HG02678 (cell line): ENCODE measurements around the gene HHATL.
"Not testable (repeated sequence)": the region's sequence is repeated elsewhere in the genome, so short reads cannot be mapped to it uniquely, and the experiment has no call there.

Experiments
- ATAC-seq: cut with Tn5 transposase; IDR thresholded peaks from one replicate; pipeline ENCODE4 v1.9.1; 2021; ENCODE audit warnings: mild to moderate bottlenecking, moderate library complexity; ENCODE audit not compliant: unreplicated experiment

HHATL gene

DNA sequence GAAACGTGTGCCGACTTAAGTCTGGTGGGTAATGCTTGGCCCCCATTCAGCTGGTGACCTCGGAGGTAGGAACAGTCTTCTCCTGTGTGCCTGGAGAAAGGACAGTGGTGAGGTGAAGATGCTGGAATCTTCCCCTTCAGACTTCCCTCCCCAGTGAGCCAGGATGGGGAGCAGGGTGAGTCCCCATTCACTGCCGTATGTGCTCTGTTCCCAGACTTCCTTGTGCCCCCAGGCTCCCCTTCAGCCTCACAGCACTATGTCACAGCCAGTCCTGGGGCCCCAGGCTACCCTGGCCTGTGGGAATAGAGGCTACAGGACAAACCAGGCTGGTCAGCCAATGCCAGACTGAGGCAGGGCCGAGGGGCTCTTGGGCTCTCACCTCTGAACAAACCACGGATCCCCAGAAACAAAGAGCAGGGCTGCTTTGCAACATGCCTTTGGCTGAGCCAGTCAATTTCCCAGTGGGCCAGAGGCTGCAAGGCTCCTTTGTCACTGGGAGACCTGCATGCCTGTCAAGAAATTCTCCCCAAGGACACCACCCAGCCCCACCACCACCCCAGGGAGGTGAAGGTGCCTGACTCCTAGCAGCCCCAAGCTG, 31.8 kb upstream of the HHATL start:
- no peak for ATAC-seq

DNA sequence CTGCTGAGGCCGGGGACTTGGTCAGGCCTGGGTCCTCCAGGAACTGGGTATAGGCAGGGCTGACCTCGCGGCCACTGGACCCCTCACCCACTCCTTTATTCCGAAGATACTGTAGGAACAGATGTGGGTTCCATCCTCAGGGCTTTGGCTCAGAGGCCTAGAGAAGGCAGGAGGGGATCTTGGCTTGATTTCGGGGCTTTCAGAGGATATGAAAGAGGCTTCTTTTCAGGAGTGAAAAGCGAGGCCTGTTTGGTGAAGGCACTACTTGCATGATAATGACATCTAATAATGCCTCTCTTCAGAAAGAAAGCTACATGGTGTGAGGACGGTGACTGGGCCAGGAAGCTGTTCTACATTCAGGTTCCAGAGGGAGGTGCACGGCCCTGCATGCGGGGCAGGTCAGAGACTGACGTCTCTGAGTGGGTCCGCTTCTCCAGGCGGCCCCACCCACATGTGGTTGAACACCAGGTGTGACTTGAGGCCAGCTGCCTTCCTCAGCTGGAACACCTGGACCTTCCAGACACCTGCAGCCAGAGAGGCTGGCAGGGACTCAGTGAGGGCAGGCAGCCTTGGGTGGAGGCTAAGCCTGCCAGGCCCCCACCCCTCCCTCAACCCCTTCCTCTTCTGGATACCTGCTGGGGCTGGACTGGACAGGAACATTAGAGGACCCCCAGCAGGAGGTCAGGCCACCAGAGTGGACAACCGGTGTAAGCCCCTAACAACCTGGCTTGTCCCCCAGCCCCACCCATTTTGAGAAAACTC, 31.1 kb upstream of the HHATL start:
- ATAC-seq: no peak

DNA sequence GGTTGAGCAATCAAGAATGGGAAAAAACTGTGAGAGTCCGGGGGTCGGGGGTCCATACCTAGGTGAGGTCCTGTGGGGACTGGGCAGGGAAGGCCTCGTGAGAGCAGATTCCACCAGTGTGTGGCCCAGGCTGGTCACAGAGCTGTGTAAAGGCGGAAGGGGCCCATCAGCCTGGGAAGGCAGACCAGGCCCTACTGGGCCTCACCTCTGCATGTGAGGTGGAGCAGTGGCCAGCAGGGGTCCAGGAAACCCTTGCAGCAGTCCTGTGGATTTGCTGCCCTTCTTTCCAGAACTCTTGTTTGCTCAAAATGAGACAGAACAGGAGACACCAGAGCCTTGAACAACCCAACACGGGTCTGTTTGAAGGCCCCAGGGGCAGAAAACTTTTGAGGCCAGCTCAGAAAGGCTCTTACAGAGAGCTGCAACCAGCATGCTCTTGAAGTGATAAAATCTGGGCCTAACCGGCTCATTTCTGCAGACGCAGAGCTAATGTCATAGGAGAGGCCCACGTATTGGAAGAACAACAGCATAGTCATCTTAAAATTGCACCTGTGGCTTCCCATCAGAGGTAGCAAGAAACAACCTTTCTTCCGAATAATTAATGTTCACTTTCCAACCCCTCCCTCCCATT, 30.3 kb upstream of the HHATL start:
- ATAC-seq: no peak

DNA sequence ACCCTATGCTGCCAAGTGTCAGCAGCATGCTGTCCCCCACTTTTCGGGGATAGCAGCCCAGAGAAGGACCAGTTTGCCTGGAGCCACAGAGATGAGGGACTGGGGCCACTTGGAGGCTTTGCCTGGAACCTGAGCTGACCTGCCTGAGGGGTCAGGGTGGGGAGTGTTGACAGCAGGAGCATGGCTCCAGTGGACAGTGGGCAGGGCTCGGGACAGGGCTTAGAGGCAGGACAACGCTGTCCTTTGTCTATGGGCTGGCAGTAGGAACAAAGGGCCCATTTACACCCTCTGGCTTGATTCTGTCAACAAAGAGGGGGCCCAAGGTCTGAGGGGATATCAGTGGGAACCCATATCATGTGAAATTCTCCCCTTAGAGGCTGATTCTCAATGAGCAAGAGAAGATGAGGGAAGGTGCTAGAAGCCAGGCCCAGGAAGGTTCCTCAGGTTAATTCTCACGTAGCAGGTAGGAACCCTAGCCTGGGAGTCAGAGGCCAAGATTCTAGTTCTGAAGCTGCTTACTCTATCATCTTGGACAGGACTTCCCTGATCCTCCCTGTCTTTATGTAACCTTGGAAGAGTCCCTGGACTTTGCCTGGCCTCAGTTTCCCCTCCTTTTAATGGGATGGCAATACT, 29.7 kb upstream of the HHATL start:
- no peak for ATAC-seq

- no peak for ATAC-seq
Measured at GRCh38 chr3:42731476-42732195, 29.0 kb upstream of the HHATL start.

GRCh38 chr3:42730706-42731420, 28.3 kb upstream of the HHATL start:
- ATAC-seq: no peak

- ATAC-seq: no peak
Measured at GRCh38 chr3:42730294-42730693, 27.7 kb upstream of the HHATL start.

DNA sequence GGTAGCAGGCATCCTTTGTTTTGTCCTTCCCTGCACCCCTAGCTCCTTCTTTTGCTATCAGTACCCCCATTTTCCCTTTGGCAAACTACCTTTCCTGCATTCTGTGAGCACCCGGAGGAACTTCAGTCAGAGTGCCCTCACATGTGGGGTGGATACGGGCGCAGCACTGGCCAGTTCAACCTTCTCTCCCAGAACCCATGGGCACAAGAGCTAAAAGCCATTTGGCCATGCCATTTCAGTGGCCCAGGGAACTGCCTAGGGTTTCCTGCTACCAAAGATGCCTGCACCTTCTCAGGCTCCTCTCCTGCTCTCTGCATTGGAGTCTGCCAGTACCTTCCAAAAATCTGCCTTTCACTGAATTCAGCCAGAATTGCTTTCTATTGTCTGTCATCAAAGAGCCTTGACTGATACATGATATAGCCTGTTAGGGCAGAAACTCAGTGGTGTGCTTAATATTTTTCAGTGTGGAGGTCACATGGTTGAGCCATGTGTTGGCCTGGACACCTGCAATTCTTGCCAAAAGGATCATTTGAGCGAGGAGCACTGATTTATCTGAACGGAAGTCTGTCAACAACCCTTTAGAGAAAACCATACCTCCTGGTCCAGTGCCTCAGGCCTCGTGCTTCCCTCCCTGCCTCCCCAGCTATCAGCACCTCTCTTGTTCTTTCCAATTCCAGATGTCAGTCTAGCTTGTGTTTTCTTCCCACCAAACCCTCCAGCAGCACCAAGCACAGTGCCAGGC, 27.0 kb upstream of the HHATL start:
- ATAC-seq: no peak

DNA sequence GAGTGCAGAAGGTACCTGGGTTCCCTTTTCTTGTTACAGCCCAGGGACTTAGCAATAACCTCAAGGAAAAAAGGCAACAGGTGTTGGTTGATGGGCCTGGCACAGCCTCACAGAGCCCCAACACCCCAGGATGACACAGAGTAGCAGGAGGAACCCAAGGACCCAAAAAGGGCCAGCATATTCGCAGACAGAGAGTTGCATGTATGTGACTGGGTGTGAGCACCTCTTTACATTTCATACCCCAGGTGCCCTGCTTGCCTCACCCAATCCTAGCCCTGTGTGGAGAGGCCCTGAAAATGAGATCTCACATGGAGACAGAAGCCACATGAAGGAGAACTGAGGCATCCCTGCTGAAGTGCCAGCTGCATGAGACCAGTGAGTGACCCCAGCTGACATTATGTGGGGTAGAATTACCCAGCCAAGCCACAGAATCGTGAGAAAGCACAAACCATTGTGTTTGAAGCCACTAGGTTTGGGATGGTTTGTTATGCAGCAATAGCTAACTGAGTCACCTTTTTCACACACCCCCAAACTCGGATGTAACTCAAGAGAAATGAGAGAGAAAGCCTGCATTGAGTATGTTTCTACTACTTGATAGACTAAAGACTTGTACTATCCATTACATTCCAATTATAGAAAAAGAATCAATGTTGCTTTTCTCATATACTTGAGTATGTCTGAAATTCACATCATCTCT, 26.2 kb upstream of the HHATL start:
- ATAC-seq: no peak

GRCh38 chr3:42728056-42728455, 25.5 kb upstream of the HHATL start:
- no peak for ATAC-seq

DNA sequence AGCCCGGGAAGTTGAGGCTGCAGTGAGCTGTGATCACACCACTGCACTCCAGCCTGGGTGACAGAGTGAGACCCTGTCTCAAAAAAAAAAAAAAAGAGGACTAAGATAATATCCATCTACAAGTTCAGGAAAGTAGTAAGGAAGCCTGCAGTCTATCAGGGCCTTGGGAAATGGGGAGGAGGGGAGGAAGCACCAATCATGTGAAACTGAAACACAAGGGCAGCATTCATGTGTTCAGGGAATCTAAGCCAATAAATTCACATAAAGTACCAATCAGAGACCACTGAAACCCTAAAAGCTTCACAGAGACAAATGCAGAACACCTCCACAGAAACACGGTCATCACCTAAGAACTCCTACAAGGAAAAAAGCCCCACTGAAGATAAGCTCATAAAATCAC, 22.9 kb upstream of the HHATL start:
- ATAC-seq: no peak

DNA sequence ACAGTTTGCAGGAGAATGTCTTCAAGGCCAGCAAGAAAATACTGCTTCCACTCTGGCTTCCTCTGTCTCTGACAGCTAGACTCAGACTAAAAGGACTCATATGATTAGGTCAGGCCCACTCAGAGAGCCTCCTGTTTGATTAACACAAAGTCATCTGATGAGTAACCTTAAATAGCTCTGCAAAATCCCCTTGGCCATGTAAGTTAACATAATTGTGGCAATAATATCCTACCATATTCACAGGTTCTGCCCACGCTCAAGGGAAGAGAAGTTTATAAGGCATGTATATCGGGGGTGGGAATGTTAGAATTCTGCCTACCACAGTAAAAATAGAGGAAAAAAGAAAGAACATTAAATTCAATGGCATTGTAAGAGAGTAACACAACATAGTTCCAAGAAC, 20.6 kb upstream of the HHATL start:
- no peak for ATAC-seq

DNA sequence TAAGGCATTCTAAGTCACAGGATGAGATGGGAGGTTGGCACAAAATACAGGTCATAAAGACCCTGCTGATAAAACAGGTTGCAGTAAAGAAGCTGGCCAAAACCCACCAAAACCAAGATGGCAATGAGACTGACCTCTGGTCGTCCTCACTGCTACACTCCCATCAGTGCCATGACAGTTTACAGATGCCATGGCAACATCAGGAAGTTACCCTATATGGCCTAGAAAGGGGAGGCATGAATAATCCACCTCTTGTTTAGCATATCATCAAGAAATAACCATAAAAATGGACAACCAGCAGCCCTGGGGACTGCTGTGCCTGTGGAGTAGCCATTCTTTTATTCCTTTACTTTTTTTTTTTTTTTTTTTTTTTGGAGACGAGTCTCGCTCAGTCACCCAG, 19.8 kb upstream of the HHATL start:
- not testable (repeated sequence) for ATAC-seq

GRCh38 chr3:42721690-42722089, 19.1 kb upstream of the HHATL start:
- ATAC-seq: no peak

DNA sequence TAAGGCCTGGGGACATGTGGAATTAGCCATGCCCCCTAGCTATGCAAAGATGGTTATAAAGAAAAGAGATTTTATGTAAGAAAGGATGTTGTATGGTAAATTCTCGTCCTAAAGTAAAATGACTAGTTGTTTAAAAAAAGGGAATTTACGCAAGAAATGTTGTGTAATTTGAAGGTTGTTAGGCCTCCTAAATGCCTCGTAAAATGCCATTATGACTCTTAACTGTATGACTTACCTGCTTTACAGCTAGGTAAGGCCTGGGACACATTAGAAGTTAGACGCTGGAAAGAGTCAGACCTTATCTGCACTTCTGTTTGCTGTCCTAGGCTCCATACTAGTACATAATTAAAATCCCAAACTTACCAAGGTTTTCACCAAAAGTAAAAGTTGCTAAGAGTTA, 17.5 kb upstream of the HHATL start:
- no peak for ATAC-seq

DNA sequence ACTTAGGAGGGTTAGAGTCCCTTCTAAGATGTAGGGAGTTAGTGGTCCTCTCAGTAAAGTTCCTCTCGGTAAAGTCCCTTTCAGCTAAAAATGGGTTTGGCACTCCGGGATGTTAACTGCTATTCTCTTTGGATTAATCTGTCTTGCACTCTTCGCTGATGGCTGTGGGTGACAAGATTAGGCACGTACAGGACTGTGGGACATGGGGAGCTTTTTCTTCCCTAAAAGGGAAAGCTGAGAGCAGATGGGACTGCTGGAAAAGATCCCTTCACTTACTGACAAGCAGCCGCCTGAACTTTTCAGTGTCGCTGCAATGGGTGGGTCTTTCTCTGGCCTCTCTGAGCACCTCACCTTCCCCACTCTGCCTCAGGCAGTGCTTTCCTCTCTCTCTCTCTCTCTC, 16.4 kb upstream of the HHATL start:
- ATAC-seq: no peak

- ATAC-seq: no peak
Measured at GRCh38 chr3:42718338-42718737, 15.7 kb upstream of the HHATL start.

- ATAC-seq: no peak
Measured at GRCh38 chr3:42717306-42717705, 14.7 kb upstream of the HHATL start.

- ATAC-seq: no peak
Measured at GRCh38 chr3:42714171-42714852, 11.7 kb upstream of the HHATL start.
